Caco-2 (cell line): ENCODE measurements around the gene TALDO1. TPM values are rescaled to one million over a fixed set of nuclear protein-coding genes. Genes with fewer than 3 reads are reported as not detected.

Experiments used
- BruUV-seq: library from RNA; stranded (reverse); fragments of 400-500 nt; replicated peaks from 2 replicates; lab custom pipeline; 2021; lab: Mats Ljungman, UMichigan
- CTCF ChIA-PET: fragments of 300-600 bp; sonication (Branson Sonifier 250); formaldehyde crosslinking; loops from one replicate; lab custom pipeline; 2022; ENCODE audit warnings: antibody characterized with exemption; lab: Charles Lee
- POLR2A ChIA-PET: fragments of 300-600 bp; sonication (Branson Sonifier 250); formaldehyde crosslinking; loops from one replicate; lab custom pipeline; 2022; ENCODE audit warnings: antibody characterized with exemption; lab: Charles Lee
- DNase-seq, 2 experiments: peaks; one replicate each; pipeline versions ENCODE4 v3.0.0 to v3.0.0-alpha.2; 2020 to 2022
- H3K27me3 ChIP-seq: replicated peaks from 2 replicates; pipeline ENCODE4 v1.6.0; 2011; ENCODE audit warnings: low read length; ENCODE audit not compliant: control insufficient read depth, insufficient read depth
- H3K36me3 ChIP-seq: 2 replicates; pipeline ENCODE4 v1.5.1; 2011; ENCODE audit warnings: low read length; ENCODE audit not compliant: control insufficient read depth, insufficient read depth
- H3K4me1 ChIP-seq: fragments of 250-450 bp; sonication (Bioruptor Pico); 2 replicates; pipeline ENCODE4 v1.5.1; 2020; ENCODE audit warnings: mild to moderate bottlenecking
- H3K4me3 ChIP-seq: 2 replicates; pipeline ENCODE4 v1.5.1; 2011; ENCODE audit warnings: low read depth, mild to moderate bottlenecking, control low read depth, low read length
- H3K9me3 ChIP-seq: fragments of 250-450 bp; sonication (Bioruptor Pico); 2 replicates; pipeline ENCODE4 v1.5.1; 2020; ENCODE audit warnings: mild to moderate bottlenecking, moderate library complexity
- H3K27ac Mint-ChIP-seq: one replicate; pipeline ENCODE4 v1.8.0; 2022; ENCODE audit warnings: mixed read lengths; ENCODE audit not compliant: unreplicated experiment
- H3K27me3 Mint-ChIP-seq: one replicate; pipeline ENCODE4 v1.8.0; 2022; ENCODE audit warnings: mixed read lengths; ENCODE audit not compliant: insufficient read depth, unreplicated experiment
- H3K36me3 Mint-ChIP-seq: one replicate; pipeline ENCODE4 v1.8.0; 2022; ENCODE audit warnings: mild to moderate bottlenecking, mixed read lengths; ENCODE audit not compliant: insufficient read depth, unreplicated experiment
- H3K4me1 Mint-ChIP-seq: one replicate; pipeline ENCODE4 v1.8.0; 2022; ENCODE audit warnings: low read depth, mixed read lengths; ENCODE audit not compliant: unreplicated experiment
- H3K4me3 Mint-ChIP-seq: one replicate; pipeline ENCODE4 v1.8.0; 2022; ENCODE audit warnings: mild to moderate bottlenecking, moderate library complexity, mixed read lengths; ENCODE audit not compliant: unreplicated experiment
- H3K9me3 Mint-ChIP-seq: one replicate; pipeline ENCODE4 v1.8.0; 2022; ENCODE audit warnings: mixed read lengths; ENCODE audit not compliant: unreplicated experiment
- CTCF ChIP-seq, 2 experiments: fragments of 200-600 bp in 1 of 2; IDR thresholded peaks; 1 replicate in 1 of 2; 2 replicates in 1 of 2; pipeline versions ENCODE4 v1.5.1 to v1.8.0; 2011 to 2022; ENCODE audit warnings: antibody characterized with exemption in 1 of 2, control low read depth in 1 of 2, inconsistent platforms in 1 of 2, low read depth in 1 of 2, low read length in 1 of 2, mild to moderate bottlenecking in 1 of 2, moderate library complexity in 1 of 2; ENCODE audit not compliant: insufficient read depth in 1 of 2, severe bottlenecking in 1 of 2, unreplicated experiment in 1 of 2
- intact Hi-C: fragments of 100-400 bp; cut with micrococcal nuclease; formaldehyde crosslinking; loops from one replicate; pipeline ENCODE4 v1.10.0; 2022; ENCODE audit not compliant: unreplicated experiment
- total RNA-seq: library from RNA; stranded (reverse); gene quantifications from 2 replicates; pipeline ENCODE4 v1.2.3, GENCODE V29; 2022

The TALDO1 gene
- total RNA-seq, 1 experiment from 2014 or later = 293 TPM

GRCh38 chr11:709109-709997 is 37.9 kb upstream of the TALDO1 start:
- Mint-ChIP-seq H3K9me3 (no peaks in the 10 kb centered on the region), H3K27me3 (no peaks in the 10 kb centered on the region), H3K27ac (peak overlapping the region; percentile 67), H3K4me1 (peaks cover 14% of the 10 kb centered on the region), H3K36me3 (peaks cover 79% of the 10 kb centered on the region), H3K4me3 (no peak overlapping the region)
- H3K27me3 ChIP-seq = no peaks in the 10 kb centered on the region
- no peak overlapping the region for H3K4me3 ChIP-seq
- TF ChIP-seq CTCF (IDR thresholded peaks at IDR 0.05; ENCODE audit: insufficient read depth in 1 of 2, low read depth in 1 of 2, low read length in 1 of 2, severe bottlenecking in 1 of 2, unreplicated experiment in 1 of 2) = no peak
- H3K4me1 ChIP-seq = peaks cover 72% of the 10 kb centered on the region
- DNase-seq = no peak
- H3K36me3 ChIP-seq = no peaks in the 10 kb centered on the region; the same call in none of the 2 replicates
- ChIA-PET CTCF (no interaction called here), POLR2A (no interaction called here)
- no peaks in the 10 kb centered on the region for H3K9me3 ChIP-seq
- intact Hi-C loops = no loop called here
- BruUV-seq = no TSS peak

- Mint-ChIP-seq H3K36me3 (peaks cover 79% of the 10 kb centered on the region), H3K4me3 (no peak overlapping the region), H3K27me3 (no peaks in the 10 kb centered on the region), H3K9me3 (no peaks in the 10 kb centered on the region), H3K4me1 (peaks cover 26% of the 10 kb centered on the region), H3K27ac (peak overlapping the region; percentile 54)
- no peaks in the 10 kb centered on the region; the same call in none of the 2 replicates for H3K36me3 ChIP-seq
- intact Hi-C loops = no loop called here
- no peaks in the 10 kb centered on the region for H3K27me3 ChIP-seq
- DNase-seq = no peak
- CTCF ChIA-PET = no interaction called here
- peaks cover 44% of the 10 kb centered on the region for H3K4me1 ChIP-seq
- H3K4me3 ChIP-seq = no peak overlapping the region
- no peak for TF ChIP-seq CTCF (IDR thresholded peaks at IDR 0.05; ENCODE audit: insufficient read depth in 1 of 2, low read depth in 1 of 2, low read length in 1 of 2, severe bottlenecking in 1 of 2, unreplicated experiment in 1 of 2)
- no peaks in the 10 kb centered on the region for H3K9me3 ChIP-seq
- POLR2A ChIA-PET = no interaction called here
- no TSS peak for BruUV-seq
These were observed 32.8 kb upstream of the TALDO1 start for GRCh38 chr11:714436-714835.

- intact Hi-C loops = loop anchor here (10.0 kb wide), 1 partner anchor 165 kb away; no protein-coding TSS in a partner anchor
- peak overlapping the region; percentile 79 for H3K27ac Mint-ChIP-seq
- H3K36me3 Mint-ChIP-seq = peaks cover 79% of the 10 kb centered on the region
- peaks cover 7% of the 10 kb centered on the region; the same call in 1 of the 2 replicates for H3K4me1 ChIP-seq
- POLR2A ChIA-PET = interaction anchor here (0.7 to 0.9 kb wide), 2 partner anchors 13 to 25 kb away, joined by 3 to 5 read pairs; no protein-coding TSS in a partner anchor
- H3K9me3 Mint-ChIP-seq = no peaks in the 10 kb centered on the region
- peaks cover 7% of the 10 kb centered on the region for H3K36me3 ChIP-seq
- BruUV-seq = no TSS peak
- H3K4me3 ChIP-seq = no peak overlapping the region
- peaks cover 11% of the 10 kb centered on the region for H3K4me1 Mint-ChIP-seq
- DNase-seq = no peak
- CTCF ChIA-PET = no interaction called here
- H3K27me3 ChIP-seq = no peaks in the 10 kb centered on the region
- no peaks in the 10 kb centered on the region for H3K27me3 Mint-ChIP-seq
- no peak for TF ChIP-seq CTCF (IDR thresholded peaks at IDR 0.05; ENCODE audit: insufficient read depth in 1 of 2, low read depth in 1 of 2, low read length in 1 of 2, severe bottlenecking in 1 of 2, unreplicated experiment in 1 of 2)
- no peak overlapping the region for H3K4me3 Mint-ChIP-seq
- H3K9me3 ChIP-seq = no peaks in the 10 kb centered on the region
These were observed 27.8 kb upstream of the TALDO1 start for GRCh38 chr11:719214-720016.
